ENCODE measurements around the gene MPZ. TPM values are rescaled to one million over a fixed set of nuclear protein-coding genes. Genes with fewer than 3 reads are reported as not detected.

Gene MPZ
- not detected for total RNA-seq (2021; ENCODE audit: unreplicated experiment)
- not detected for polyA plus RNA-seq (2012; ENCODE audit: insufficient read length)
- percentile 13 among the genes with signal in this experiment for Bru-seq, nascent RNA
- percentile 24 among the genes with signal in this experiment for BruChase-seq, experiment 1, labeled RNA remaining after a 2-hour chase
- BruChase-seq, experiment 2, labeled RNA remaining after a 6-hour chase: percentile 23 among the genes with signal in this experiment
- long read RNA-seq: 0 reads

DNA sequence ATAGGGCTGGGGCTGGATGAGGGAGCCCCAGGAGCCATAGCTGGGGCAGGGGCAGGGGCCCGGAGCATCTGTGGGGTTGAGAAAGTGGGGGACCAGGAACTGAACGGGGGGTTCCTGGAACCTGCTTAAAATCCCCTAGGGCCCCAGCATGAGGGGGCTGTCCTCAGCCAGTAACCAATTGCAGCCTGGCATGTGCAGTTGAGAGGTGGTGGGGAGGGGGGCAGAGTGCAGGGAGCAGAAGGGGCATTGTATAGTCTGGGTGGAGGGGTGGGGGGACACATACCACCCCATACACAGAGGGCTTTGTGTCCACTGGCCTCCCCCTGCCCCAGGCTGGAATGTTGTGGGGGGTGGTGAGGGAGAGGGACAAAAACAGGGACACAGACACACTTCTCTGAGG lies at the start of gene MPZ:
Gene MPZ (minus strand): TSS at position 101 of the 400 bp plus-strand sequence. CDS start 63 bp downstream, at position 38.
- no peaks in the 10 kb centered on the region for H3K9me3 ChIP-seq (ENCODE audit: control insufficient read depth, insufficient read depth, low read depth, low read length)
- no peak for TF ChIP-seq POLR2AphosphoS5 (IDR thresholded peaks at IDR 0.05; ENCODE audit: low read depth, low read length)
- no peak for TF ChIP-seq TCF7L2 (IDR thresholded peaks at IDR 0.05; ENCODE audit: low read depth, low read length)
- no peak for TF ChIP-seq SIN3A (IDR thresholded peaks at IDR 0.05; ENCODE audit: borderline replicate concordance, insufficient read depth, low read depth, low read length)
- TF ChIP-seq, protein P1, sequence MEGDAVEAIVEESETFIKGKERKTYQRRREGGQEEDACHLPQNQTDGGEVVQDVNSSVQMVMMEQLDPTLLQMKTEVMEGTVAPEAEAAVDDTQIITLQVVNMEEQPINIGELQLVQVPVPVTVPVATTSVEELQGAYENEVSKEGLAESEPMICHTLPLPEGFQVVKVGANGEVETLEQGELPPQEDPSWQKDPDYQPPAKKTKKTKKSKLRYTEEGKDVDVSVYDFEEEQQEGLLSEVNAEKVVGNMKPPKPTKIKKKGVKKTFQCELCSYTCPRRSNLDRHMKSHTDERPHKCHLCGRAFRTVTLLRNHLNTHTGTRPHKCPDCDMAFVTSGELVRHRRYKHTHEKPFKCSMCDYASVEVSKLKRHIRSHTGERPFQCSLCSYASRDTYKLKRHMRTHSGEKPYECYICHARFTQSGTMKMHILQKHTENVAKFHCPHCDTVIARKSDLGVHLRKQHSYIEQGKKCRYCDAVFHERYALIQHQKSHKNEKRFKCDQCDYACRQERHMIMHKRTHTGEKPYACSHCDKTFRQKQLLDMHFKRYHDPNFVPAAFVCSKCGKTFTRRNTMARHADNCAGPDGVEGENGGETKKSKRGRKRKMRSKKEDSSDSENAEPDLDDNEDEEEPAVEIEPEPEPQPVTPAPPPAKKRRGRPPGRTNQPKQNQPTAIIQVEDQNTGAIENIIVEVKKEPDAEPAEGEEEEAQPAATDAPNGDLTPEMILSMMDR (IDR thresholded peaks at IDR 0.05): no peak
- TF ChIP-seq, protein P2, sequence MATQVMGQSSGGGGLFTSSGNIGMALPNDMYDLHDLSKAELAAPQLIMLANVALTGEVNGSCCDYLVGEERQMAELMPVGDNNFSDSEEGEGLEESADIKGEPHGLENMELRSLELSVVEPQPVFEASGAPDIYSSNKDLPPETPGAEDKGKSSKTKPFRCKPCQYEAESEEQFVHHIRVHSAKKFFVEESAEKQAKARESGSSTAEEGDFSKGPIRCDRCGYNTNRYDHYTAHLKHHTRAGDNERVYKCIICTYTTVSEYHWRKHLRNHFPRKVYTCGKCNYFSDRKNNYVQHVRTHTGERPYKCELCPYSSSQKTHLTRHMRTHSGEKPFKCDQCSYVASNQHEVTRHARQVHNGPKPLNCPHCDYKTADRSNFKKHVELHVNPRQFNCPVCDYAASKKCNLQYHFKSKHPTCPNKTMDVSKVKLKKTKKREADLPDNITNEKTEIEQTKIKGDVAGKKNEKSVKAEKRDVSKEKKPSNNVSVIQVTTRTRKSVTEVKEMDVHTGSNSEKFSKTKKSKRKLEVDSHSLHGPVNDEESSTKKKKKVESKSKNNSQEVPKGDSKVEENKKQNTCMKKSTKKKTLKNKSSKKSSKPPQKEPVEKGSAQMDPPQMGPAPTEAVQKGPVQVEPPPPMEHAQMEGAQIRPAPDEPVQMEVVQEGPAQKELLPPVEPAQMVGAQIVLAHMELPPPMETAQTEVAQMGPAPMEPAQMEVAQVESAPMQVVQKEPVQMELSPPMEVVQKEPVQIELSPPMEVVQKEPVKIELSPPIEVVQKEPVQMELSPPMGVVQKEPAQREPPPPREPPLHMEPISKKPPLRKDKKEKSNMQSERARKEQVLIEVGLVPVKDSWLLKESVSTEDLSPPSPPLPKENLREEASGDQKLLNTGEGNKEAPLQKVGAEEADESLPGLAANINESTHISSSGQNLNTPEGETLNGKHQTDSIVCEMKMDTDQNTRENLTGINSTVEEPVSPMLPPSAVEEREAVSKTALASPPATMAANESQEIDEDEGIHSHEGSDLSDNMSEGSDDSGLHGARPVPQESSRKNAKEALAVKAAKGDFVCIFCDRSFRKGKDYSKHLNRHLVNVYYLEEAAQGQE (IDR thresholded peaks at IDR 0.05; ENCODE audit: insufficient read depth in 1 of 2, low read depth in 2 of 2, low read length in 1 of 2): no peak
- peaks cover 4% of the 10 kb centered on the region for H3K4me1 ChIP-seq (ENCODE audit: control insufficient read depth, insufficient read depth, low read length)
- H3K27me3 ChIP-seq (ENCODE audit: control insufficient read depth, insufficient read depth, low read length): no peaks in the 10 kb centered on the region
- DNase-seq (ENCODE audit: low read depth, low spot score) (no peak), ATAC-seq (no peak)
- ChIA-PET CTCF (no interaction called here), POLR2A (no interaction called here)
- H3K27ac ChIP-seq (ENCODE audit: low read length): no peak within 1 kb of the TSS
- in situ Hi-C loops (cut with HindIII; ENCODE audit: low pct_unique_long_range_greater_than_20kb, low sequenced_read_pairs): no loop called here
- intact Hi-C loops (cut with micrococcal nuclease; ENCODE audit: unreplicated experiment): no loop called here
- BruUV-seq (replicated peaks): no TSS peak
- H3K4me3 ChIP-seq (ENCODE audit: low read depth in 2 of 2, low read length in 2 of 2): no peak within 1 kb of the TSS
- peaks cover 8% of the 10 kb centered on the region; the same call in 1 of the 2 replicates for H3K36me3 ChIP-seq (ENCODE audit: control insufficient read depth, insufficient read depth, low read length)

DNA sequence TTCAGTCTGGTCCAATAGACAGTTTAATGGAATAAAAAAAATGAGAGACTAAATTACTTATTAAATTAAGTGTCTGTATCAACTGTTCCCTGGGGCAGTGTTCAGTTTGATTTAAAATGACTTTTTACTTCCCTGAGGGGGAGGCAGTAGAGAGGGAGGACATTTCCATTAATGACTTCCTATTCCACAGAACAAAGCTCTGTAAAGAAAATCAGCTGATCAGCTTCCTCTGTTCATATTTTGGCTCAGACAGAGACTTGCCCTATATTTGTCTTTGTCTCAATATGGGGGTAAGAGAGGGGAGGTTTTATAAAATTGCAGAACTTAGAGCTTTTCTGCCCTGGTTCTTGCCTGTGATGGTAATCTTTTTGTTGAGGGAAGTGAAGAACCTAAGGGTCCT lies 49.5 kb upstream of the MPZ start:
- POLR2A ChIA-PET: interaction anchor here (0.7 kb wide), 1 partner anchor 186 kb away, joined by 3 read pairs; no protein-coding TSS in a partner anchor
- Histone ChIP-seq H3K9me3 (ENCODE audit: control insufficient read depth, insufficient read depth, low read depth, low read length) (no peaks in the 10 kb centered on the region), H3K4me1 (ENCODE audit: control insufficient read depth, insufficient read depth, low read length) (no peaks in the 10 kb centered on the region), H3K36me3 (ENCODE audit: control insufficient read depth, insufficient read depth, low read length) (peaks cover 3% of the 10 kb centered on the region; the same call in 1 of the 2 replicates), H3K27ac (ENCODE audit: low read length) (no peak overlapping the region), H3K4me3 (ENCODE audit: low read depth in 2 of 2, low read length in 2 of 2) (no peak overlapping the region), H3K27me3 (ENCODE audit: control insufficient read depth, insufficient read depth, low read length) (no peaks in the 10 kb centered on the region)
- no peak for DNase-seq (ENCODE audit: low read depth, low spot score)
- in situ Hi-C loops (cut with HindIII; ENCODE audit: low pct_unique_long_range_greater_than_20kb, low sequenced_read_pairs) (no loop called here), intact Hi-C loops (cut with micrococcal nuclease; ENCODE audit: unreplicated experiment) (no loop called here)
- no TSS peak for BruUV-seq (replicated peaks)
- TF ChIP-seq, protein P1 (IDR thresholded peaks at IDR 0.05): no peak
- TF ChIP-seq POLR2AphosphoS5 (IDR thresholded peaks at IDR 0.05; ENCODE audit: low read depth, low read length): no peak
- TF ChIP-seq SIN3A (IDR thresholded peaks at IDR 0.05; ENCODE audit: borderline replicate concordance, insufficient read depth, low read depth, low read length): no peak
- TF ChIP-seq TCF7L2 (IDR thresholded peaks at IDR 0.05; ENCODE audit: low read depth, low read length): no peak
- TF ChIP-seq, protein P2 (IDR thresholded peaks at IDR 0.05; ENCODE audit: insufficient read depth in 1 of 2, low read depth in 2 of 2, low read length in 1 of 2): no peak
- no peak for ATAC-seq
- CTCF ChIA-PET: interaction anchor here (0.6 kb wide), 1 partner anchor 133 kb away, joined by 10 read pairs; the partner anchor contains the start of gene TOMM40L

Data from Panc1 (cell line).